ENCODE measurements around the gene UTS2R.

DNA sequence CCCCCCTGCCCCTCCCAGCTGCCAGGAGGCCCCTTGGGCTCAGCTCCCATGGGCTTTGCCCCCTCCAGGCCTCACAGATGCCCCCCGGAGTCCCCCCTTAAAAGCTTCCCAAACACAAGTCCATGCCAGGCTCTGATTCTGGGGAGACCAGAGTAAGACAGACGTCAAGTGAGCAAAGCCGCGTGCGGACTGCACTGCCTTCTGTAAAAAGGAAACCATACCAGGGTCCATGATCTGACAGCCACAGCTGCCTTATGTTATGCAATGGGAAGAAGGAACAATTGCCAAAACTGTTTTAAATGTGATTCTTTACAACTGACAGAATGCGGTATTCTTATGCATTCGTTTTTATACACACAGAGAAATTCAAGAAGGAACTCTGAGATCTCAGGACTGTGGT lies 28.6 kb downstream of the UTS2R start:
- TF ChIP-seq POLR2A (IDR thresholded peaks at IDR 0.05): no peak
- TF ChIP-seq, protein P1, sequence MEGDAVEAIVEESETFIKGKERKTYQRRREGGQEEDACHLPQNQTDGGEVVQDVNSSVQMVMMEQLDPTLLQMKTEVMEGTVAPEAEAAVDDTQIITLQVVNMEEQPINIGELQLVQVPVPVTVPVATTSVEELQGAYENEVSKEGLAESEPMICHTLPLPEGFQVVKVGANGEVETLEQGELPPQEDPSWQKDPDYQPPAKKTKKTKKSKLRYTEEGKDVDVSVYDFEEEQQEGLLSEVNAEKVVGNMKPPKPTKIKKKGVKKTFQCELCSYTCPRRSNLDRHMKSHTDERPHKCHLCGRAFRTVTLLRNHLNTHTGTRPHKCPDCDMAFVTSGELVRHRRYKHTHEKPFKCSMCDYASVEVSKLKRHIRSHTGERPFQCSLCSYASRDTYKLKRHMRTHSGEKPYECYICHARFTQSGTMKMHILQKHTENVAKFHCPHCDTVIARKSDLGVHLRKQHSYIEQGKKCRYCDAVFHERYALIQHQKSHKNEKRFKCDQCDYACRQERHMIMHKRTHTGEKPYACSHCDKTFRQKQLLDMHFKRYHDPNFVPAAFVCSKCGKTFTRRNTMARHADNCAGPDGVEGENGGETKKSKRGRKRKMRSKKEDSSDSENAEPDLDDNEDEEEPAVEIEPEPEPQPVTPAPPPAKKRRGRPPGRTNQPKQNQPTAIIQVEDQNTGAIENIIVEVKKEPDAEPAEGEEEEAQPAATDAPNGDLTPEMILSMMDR (IDR thresholded peaks at IDR 0.05): no peak
